SU-DHL-6 (cell line): ENCODE data around the gene AMN1.

Source experiments
- CTCF ChIP-seq: fragments of 200-600 bp; sonication (generic); IDR thresholded peaks from one replicate; pipeline ENCODE4 v1.5.1; 2017; ENCODE audit warnings: antibody characterized with exemption, mild to moderate bottlenecking, low read length, moderate library complexity; ENCODE audit not compliant: insufficient read depth, poor library complexity, severe bottlenecking
- EZH2phosphoT487 ChIP-seq: fragments of 200-600 bp; sonication (generic), shearing (Covaris generic); conservative IDR thresholded peaks from 2 replicates; pipeline ENCODE4 v1.6.1; 2018; ENCODE audit warnings: mild to moderate bottlenecking, antibody characterized with exemption, low read length, moderate library complexity, mixed read lengths

DNA sequence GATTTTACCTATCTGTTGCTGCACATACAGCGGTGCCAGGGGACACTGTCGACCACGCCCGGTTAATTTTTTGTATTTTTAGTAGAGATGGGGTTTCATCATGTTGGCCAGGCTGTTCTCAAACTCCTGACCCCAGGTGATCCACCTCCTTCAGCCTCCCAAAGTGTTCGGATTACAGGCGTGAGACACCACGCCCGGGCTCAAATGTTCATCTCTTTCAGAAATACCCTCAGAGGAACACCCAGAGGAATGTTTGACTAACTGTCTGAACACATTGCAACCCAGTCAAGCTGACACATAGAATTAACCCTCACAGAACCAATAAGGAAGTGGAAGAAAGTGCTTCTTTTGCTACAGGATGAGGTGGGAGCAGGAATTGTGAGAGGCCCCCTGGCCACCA, 84.3 kb downstream of the AMN1 start:
- TF ChIP-seq CTCF (no peak), EZH2phosphoT487 (no peak)
